ENCODE measurements around the gene DDX23.
A peak's percentile ranks its signal among the peaks of the same experiment; 100 is the strongest.
"Not testable (repeated sequence)": the region's sequence is repeated elsewhere in the genome, so short reads cannot be mapped to it uniquely, and the experiment has no call there.

The DDX23 gene

GRCh38 chr12:48852734-48853688 lies 1.0 kb upstream of the DDX23 start:
- Histone ChIP-seq H3K27ac (ENCODE audit: insufficient read depth, low read depth, low read length, poor library complexity, severe bottlenecking) (no peak overlapping the region), H3K36me3 (ENCODE audit: control insufficient read depth, insufficient read depth, low read length) (peaks cover 9% of the 10 kb centered on the region), H3K9me3 (ENCODE audit: control insufficient read depth, low read length) (no peaks in the 10 kb centered on the region), H3K27me3 (ENCODE audit: control insufficient read depth, insufficient read depth, low read length, poor library complexity, severe bottlenecking) (no peaks in the 10 kb centered on the region), H3K4me1 (ENCODE audit: control insufficient read depth, insufficient read depth, low read length) (peaks cover 8% of the 10 kb centered on the region), H3K4me3 (ENCODE audit: insufficient read depth, low read depth, low read length) (peak overlapping the region; percentile 96)
- 28 to 33% methylated on average over 11 of the region's 11 CpGs for WGBS, 2 experiments

DNA sequence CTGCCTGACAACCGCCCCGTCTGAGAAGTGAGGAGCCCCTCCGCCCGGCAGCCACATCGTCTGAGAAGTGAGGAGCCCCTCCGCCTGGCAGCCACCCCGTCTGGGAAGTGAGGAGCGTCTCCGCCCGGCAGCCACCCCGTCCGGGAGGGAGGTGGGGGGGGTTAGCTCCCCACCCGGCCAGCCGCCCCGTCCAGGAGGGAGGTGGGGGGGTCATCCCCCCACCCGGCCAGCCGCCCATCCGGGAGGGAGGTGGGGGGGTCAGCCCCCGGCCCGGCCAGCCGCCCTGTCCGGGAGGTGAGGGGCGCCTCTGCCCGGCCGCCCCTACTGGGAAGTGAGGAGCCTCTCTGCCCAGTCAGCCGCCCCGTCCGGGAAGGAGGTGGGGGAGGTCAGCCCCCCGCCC lies 9.9 kb downstream of the DDX23 start:
- peaks cover 63% of the 10 kb centered on the region for H3K36me3 ChIP-seq (ENCODE audit: control insufficient read depth, insufficient read depth, low read length)
- not testable (repeated sequence) for H3K4me3 ChIP-seq (ENCODE audit: insufficient read depth, low read depth, low read length); H3K27ac ChIP-seq (ENCODE audit: insufficient read depth, low read depth, low read length, poor library complexity, severe bottlenecking); H3K27me3 ChIP-seq (ENCODE audit: control insufficient read depth, insufficient read depth, low read length, poor library complexity, severe bottlenecking); H3K9me3 ChIP-seq (ENCODE audit: control insufficient read depth, low read length); H3K4me1 ChIP-seq (ENCODE audit: control insufficient read depth, insufficient read depth, low read length)
- 96 to 98% methylated on average over 23 to 29 of the region's 29 CpGs for WGBS, 2 experiments

- Histone ChIP-seq H3K9me3 (ENCODE audit: control insufficient read depth, low read length) (no peaks in the 10 kb centered on the region), H3K27me3 (ENCODE audit: control insufficient read depth, insufficient read depth, low read length, poor library complexity, severe bottlenecking) (no peaks in the 10 kb centered on the region), H3K4me3 (ENCODE audit: insufficient read depth, low read depth, low read length) (no peak overlapping the region), H3K4me1 (ENCODE audit: control insufficient read depth, insufficient read depth, low read length) (no peaks in the 10 kb centered on the region), H3K36me3 (ENCODE audit: control insufficient read depth, insufficient read depth, low read length) (peaks cover 63% of the 10 kb centered on the region), H3K27ac (ENCODE audit: insufficient read depth, low read depth, low read length, poor library complexity, severe bottlenecking) (no peak overlapping the region)
- whole genome bisulfite sequencing, 2 experiments = 93 to 94% methylated on average over 4 of the region's 4 CpGs
Observed at GRCh38 chr12:48838048-48838447, 13.9 kb downstream of the DDX23 start.

GRCh38 chr12:48832321-48833060 lies 19.5 kb downstream of the DDX23 start:
- Histone ChIP-seq H3K27ac (ENCODE audit: insufficient read depth, low read depth, low read length, poor library complexity, severe bottlenecking) (no peak overlapping the region), H3K4me1 (ENCODE audit: control insufficient read depth, insufficient read depth, low read length) (no peaks in the 10 kb centered on the region), H3K9me3 (ENCODE audit: control insufficient read depth, low read length) (no peaks in the 10 kb centered on the region), H3K4me3 (ENCODE audit: insufficient read depth, low read depth, low read length) (no peak overlapping the region), H3K27me3 (ENCODE audit: control insufficient read depth, insufficient read depth, low read length, poor library complexity, severe bottlenecking) (no peaks in the 10 kb centered on the region), H3K36me3 (ENCODE audit: control insufficient read depth, insufficient read depth, low read length) (peaks cover 76% of the 10 kb centered on the region)
- 94 to 95% methylated on average over 12 of the region's 12 CpGs for WGBS, 2 experiments

DNA sequence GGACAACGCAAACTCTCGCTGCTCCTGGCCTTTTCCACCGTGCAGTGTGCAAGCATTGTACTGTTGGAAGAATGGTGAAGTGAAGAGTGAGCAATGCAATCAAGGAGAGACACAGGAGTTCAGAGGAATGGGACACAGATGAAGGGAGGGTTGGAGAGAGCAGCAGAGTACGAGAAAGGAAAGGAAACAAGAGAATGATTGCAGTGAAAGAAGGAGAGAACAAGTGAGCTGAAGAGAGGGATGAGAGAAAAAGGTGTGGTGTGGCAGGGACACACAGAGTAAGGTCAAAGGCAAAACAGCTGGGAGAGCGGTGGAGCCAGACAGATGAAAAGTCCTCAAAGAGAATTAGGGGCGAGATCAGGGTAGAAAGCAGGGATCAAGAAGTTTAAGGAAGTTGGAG lies 20.7 kb downstream of the DDX23 start:
- no peak overlapping the region for H3K4me3 ChIP-seq (ENCODE audit: insufficient read depth, low read depth, low read length)
- no peaks in the 10 kb centered on the region for H3K27me3 ChIP-seq (ENCODE audit: control insufficient read depth, insufficient read depth, low read length, poor library complexity, severe bottlenecking)
- no peaks in the 10 kb centered on the region for H3K4me1 ChIP-seq (ENCODE audit: control insufficient read depth, insufficient read depth, low read length)
- no peaks in the 10 kb centered on the region for H3K9me3 ChIP-seq (ENCODE audit: control insufficient read depth, low read length)
- H3K27ac ChIP-seq (ENCODE audit: insufficient read depth, low read depth, low read length, poor library complexity, severe bottlenecking) = no peak overlapping the region
- WGBS, 2 experiments = 97% methylated on average over 6 of the region's 6 CpGs
- H3K36me3 ChIP-seq (ENCODE audit: control insufficient read depth, insufficient read depth, low read length) = peaks cover 75% of the 10 kb centered on the region

- H3K4me3 ChIP-seq (ENCODE audit: insufficient read depth, low read depth, low read length) = no peak overlapping the region
- 95% methylated on average over 16 of the region's 16 CpGs for WGBS, 2 experiments
- peaks cover 69% of the 10 kb centered on the region for H3K36me3 ChIP-seq (ENCODE audit: control insufficient read depth, insufficient read depth, low read length)
- no peak overlapping the region for H3K27ac ChIP-seq (ENCODE audit: insufficient read depth, low read depth, low read length, poor library complexity, severe bottlenecking)
- no peaks in the 10 kb centered on the region for H3K27me3 ChIP-seq (ENCODE audit: control insufficient read depth, insufficient read depth, low read length, poor library complexity, severe bottlenecking)
- H3K4me1 ChIP-seq (ENCODE audit: control insufficient read depth, insufficient read depth, low read length) = no peaks in the 10 kb centered on the region
- H3K9me3 ChIP-seq (ENCODE audit: control insufficient read depth, low read length) = no peaks in the 10 kb centered on the region
Observed at GRCh38 chr12:48828841-48829575, 23.0 kb downstream of the DDX23 start.

- Histone ChIP-seq H3K4me3 (ENCODE audit: insufficient read depth, low read depth, low read length) (no peak overlapping the region), H3K4me1 (ENCODE audit: control insufficient read depth, insufficient read depth, low read length) (no peaks in the 10 kb centered on the region), H3K27me3 (ENCODE audit: control insufficient read depth, insufficient read depth, low read length, poor library complexity, severe bottlenecking) (no peaks in the 10 kb centered on the region), H3K27ac (ENCODE audit: insufficient read depth, low read depth, low read length, poor library complexity, severe bottlenecking) (no peak overlapping the region), H3K36me3 (ENCODE audit: control insufficient read depth, insufficient read depth, low read length) (peaks cover 63% of the 10 kb centered on the region), H3K9me3 (ENCODE audit: control insufficient read depth, low read length) (no peaks in the 10 kb centered on the region)
- 88 to 95% methylated on average over 2 of the region's 2 CpGs for WGBS, 2 experiments
Observed at GRCh38 chr12:48828293-48828692, 23.7 kb downstream of the DDX23 start.

- Histone ChIP-seq H3K27me3 (ENCODE audit: control insufficient read depth, insufficient read depth, low read length, poor library complexity, severe bottlenecking) (no peaks in the 10 kb centered on the region), H3K36me3 (ENCODE audit: control insufficient read depth, insufficient read depth, low read length) (peaks cover 56% of the 10 kb centered on the region), H3K4me1 (ENCODE audit: control insufficient read depth, insufficient read depth, low read length) (no peaks in the 10 kb centered on the region), H3K4me3 (ENCODE audit: insufficient read depth, low read depth, low read length) (no peak overlapping the region), H3K9me3 (ENCODE audit: control insufficient read depth, low read length) (no peaks in the 10 kb centered on the region), H3K27ac (ENCODE audit: insufficient read depth, low read depth, low read length, poor library complexity, severe bottlenecking) (no peak overlapping the region)
- WGBS, 2 experiments = 94 to 95% methylated on average over 17 of the region's 17 CpGs
Observed at GRCh38 chr12:48827513-48828096, 24.4 kb downstream of the DDX23 start.

- Histone ChIP-seq H3K27me3 (ENCODE audit: control insufficient read depth, insufficient read depth, low read length, poor library complexity, severe bottlenecking) (no peaks in the 10 kb centered on the region), H3K9me3 (ENCODE audit: control insufficient read depth, low read length) (no peaks in the 10 kb centered on the region), H3K4me3 (ENCODE audit: insufficient read depth, low read depth, low read length) (no peak overlapping the region), H3K27ac (ENCODE audit: insufficient read depth, low read depth, low read length, poor library complexity, severe bottlenecking) (no peak overlapping the region), H3K36me3 (ENCODE audit: control insufficient read depth, insufficient read depth, low read length) (peaks cover 50% of the 10 kb centered on the region), H3K4me1 (ENCODE audit: control insufficient read depth, insufficient read depth, low read length) (no peaks in the 10 kb centered on the region)
- 93 to 97% methylated on average over 8 of the region's 8 CpGs for WGBS, 2 experiments
Observed at GRCh38 chr12:48827026-48827425, 24.9 kb downstream of the DDX23 start.
